ENCODE measurements around the gene GRM7.

Gene GRM7

GRCh38 chr3:6965881-6966280 is 105.0 kb downstream of the GRM7 start:
- FAIRE-seq (no peak), DNase-seq (ENCODE audit: insufficient read length, low spot score) (no peak)

- no peak for DNase-seq (ENCODE audit: insufficient read length, low spot score)
- FAIRE-seq, result no peak
These were observed 111.0 kb downstream of the GRM7 start for GRCh38 chr3:6971933-6972332.

GRCh38 chr3:6985848-6986247 is 124.9 kb downstream of the GRM7 start:
- DNase-seq (ENCODE audit: insufficient read length, low spot score) (no peak), FAIRE-seq (no peak)

GRCh38 chr3:6989608-6990291 is 128.8 kb downstream of the GRM7 start:
- no peak for FAIRE-seq
- no peak for DNase-seq (ENCODE audit: insufficient read length, low spot score)

GRCh38 chr3:6994081-6994668 is 133.3 kb downstream of the GRM7 start:
- no peak for FAIRE-seq
- no peak for DNase-seq (ENCODE audit: insufficient read length, low spot score)

- FAIRE-seq (no peak), DNase-seq (ENCODE audit: insufficient read length, low spot score) (no peak)
These were observed 139.6 kb downstream of the GRM7 start for GRCh38 chr3:7000501-7000900.

GRCh38 chr3:7001370-7001769 is 140.5 kb downstream of the GRM7 start:
- FAIRE-seq (no peak), DNase-seq (ENCODE audit: insufficient read length, low spot score) (no peak)

GRCh38 chr3:7015683-7016440 is 154.9 kb downstream of the GRM7 start:
- DNase-seq (ENCODE audit: insufficient read length, low spot score) (no peak), FAIRE-seq (no peak)

DNA sequence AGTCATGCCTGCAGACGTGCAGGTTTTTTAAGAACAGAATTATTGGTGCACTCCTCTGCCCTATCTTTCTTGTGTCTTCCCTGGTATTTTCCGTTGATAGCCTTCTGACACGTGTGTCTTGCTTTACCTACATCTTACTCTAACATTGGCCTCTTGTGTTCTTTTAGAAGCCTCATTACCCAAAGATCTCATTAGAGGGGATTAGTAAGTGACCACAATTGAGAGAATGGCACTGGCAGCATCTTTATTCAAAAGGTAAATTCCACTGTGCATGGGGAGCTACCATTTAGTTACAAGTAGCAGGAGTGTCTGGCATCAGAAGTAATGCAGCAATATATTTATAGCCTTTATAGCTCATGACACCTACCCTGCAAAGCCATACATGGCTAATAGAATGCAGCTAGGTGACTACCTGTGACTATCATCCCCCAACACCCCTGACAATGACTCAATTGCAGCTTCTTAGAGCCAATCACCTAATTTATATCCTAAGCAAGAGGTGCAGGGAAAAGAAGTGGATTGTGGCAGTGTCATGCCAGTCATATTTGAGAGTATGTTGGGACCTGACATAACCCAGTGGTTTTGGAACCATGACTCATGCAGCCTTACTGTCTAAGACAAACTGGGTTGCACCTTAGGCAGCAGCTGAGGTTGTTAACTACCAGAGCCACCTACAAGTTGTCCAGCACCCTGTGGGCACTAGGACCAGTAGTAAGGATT is 164.8 kb downstream of the GRM7 start:
- no peak for FAIRE-seq
- no peak for DNase-seq (ENCODE audit: insufficient read length, low spot score)

DNA sequence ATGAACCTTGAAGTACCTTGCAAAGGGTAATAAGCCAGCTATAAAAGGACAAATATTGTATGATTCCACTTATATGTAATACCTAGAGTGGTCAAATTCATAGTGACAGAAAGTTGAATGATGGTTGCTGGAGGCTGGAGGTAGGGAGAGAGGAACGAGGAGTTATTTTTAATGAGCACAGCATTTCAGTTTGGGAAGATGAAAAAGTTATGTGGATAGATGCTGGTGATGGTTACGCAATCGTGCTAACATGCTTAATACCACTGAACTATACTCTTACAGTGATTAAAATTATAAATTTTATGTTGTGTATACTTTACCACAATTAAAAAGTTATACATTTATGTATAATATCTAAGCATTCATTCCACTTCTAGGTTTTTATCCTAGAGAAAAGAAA is 168.6 kb downstream of the GRM7 start:
- FAIRE-seq (no peak), DNase-seq (ENCODE audit: insufficient read length, low spot score) (no peak)

- DNase-seq (ENCODE audit: insufficient read length, low spot score), result no peak
- FAIRE-seq, result no peak
These were observed 177.5 kb downstream of the GRM7 start for GRCh38 chr3:7038394-7038793.

GRCh38 chr3:7062714-7063113 is 201.8 kb downstream of the GRM7 start:
- FAIRE-seq, result no peak

GRCh38 chr3:7070461-7070860 is 209.5 kb downstream of the GRM7 start:
- no peak for FAIRE-seq

More at GRCh38 chr3:7062714-7063113, 201.8 kb downstream of the GRM7 start:
- DNase-seq (ENCODE audit: insufficient read length, low spot score), result no peak

DNA sequence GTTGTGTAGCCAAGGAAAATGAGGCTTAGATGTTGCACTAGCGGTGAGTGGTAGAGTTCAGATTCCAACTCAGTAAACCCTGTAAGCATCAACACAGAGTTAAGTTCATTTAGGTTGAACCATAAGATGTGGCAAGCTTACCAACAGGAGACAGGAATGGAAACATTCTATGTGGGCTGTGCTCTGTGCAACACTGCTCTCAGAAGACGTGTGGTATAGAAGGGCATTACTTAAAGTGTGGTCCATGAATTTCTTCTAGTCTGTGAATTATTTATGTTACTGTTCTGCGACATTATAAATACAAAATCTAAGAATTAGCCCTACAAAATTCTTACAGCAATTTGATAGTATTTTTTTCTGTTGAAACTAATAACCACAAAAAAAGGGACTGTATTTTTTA is 213.3 kb downstream of the GRM7 start:
- DNase-seq (ENCODE audit: insufficient read length, low spot score) (no peak), FAIRE-seq (no peak)

More at GRCh38 chr3:7070461-7070860, 209.5 kb downstream of the GRM7 start:
- DNase-seq (ENCODE audit: insufficient read length, low spot score), result no peak

GRCh38 chr3:7075117-7075516 is 214.2 kb downstream of the GRM7 start:
- no peak for DNase-seq (ENCODE audit: insufficient read length, low spot score)
- no peak for FAIRE-seq

DNA sequence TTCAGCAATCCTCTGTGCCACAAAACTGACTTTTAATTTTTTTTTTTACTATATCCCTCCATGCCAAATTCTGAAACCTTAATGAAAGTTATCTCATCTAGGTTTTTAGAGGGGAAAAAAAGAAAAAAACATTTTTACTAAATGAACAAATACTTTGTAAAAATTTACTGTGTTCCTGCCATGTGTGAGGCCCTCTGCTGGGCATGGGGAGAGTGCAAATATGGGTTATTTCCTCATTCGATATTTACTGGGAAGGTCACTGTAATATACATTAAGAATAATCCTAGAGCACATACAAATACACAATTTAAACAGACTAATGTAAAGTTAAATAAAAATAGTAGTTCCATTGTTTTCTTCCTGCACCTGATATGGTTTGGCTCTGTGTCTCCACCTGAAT is 215.0 kb downstream of the GRM7 start:
- FAIRE-seq (no peak), DNase-seq (ENCODE audit: insufficient read length, low spot score) (no peak)

- FAIRE-seq, result no peak
These were observed 221.3 kb downstream of the GRM7 start for GRCh38 chr3:7082244-7082643.

DNA sequence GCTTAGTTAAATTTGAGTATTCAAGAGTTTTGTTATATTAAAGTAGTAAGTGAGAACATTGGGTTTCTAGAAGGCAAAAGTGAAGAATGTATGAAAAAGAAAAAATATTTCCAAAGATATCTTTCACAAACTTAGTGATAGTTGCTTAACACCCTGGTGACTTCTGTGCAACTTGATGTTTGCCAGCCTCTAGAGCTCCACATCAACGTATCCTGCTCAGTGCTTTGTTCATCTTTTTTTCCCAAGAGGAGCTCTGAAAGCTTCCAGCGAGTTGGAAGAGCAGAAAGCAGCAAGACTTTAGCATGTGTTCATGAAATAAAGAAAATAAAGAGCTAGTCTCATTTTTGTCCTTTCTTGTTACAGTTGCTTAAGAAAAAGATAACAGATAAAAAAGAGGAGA is 225.5 kb downstream of the GRM7 start:
- DNase-seq (ENCODE audit: insufficient read length, low spot score), result no peak

More at GRCh38 chr3:7082244-7082643, 221.3 kb downstream of the GRM7 start:
- no peak for DNase-seq (ENCODE audit: insufficient read length, low spot score)

GRCh38 chr3:7095116-7095515 is 234.2 kb downstream of the GRM7 start:
- FAIRE-seq (no peak), DNase-seq (ENCODE audit: insufficient read length, low spot score) (no peak)

More for the DNA sequence above, 225.5 kb downstream of the GRM7 start:
- FAIRE-seq, result no peak

- no peak for DNase-seq (ENCODE audit: insufficient read length, low spot score)
- FAIRE-seq, result no peak
These were observed 239.2 kb downstream of the GRM7 start for GRCh38 chr3:7100136-7100535.

GRCh38 chr3:7106635-7107034 is 245.7 kb downstream of the GRM7 start:
- FAIRE-seq, result no peak

More at GRCh38 chr3:7106635-7107034, 245.7 kb downstream of the GRM7 start:
- no peak for DNase-seq (ENCODE audit: insufficient read length, low spot score)
